Measurements from ENCODE around the gene ABHD16B. TPM values are rescaled to one million over a fixed set of nuclear protein-coding genes. Genes with fewer than 3 reads are reported as not detected.

The ABHD16B gene
- total and polyA plus RNA-seq, 8 donors, result 0.37 to 0.43 TPM; not detected in 6

DNA sequence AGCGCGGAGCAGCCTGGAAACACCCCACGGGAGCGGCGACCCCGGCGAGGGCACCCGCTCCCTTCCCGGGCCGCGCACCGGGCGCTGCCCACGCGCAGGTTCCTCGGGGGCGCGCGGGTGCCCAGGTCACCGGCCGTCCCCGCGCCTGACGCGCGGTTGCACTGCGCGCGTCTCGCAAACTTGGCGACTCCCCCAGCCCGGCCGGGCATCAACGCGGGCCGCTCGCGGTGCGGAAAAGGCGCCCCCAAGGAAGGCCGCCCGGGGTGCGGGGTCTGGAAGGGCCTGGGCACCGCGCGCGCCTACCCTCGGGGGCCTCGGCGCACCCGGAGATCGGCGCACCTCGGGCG lies 29.7 kb upstream of the ABHD16B start:
- Histone ChIP-seq H3K9me3 (no peaks in the 10 kb centered on the region), H3K36me3 (no peaks in the 10 kb centered on the region), H3K4me1 (peaks cover 26 to 54% (median 51%) of the 10 kb centered on the region in 4 donors), H3K27me3 (peaks cover 0 to 55% (median 30%) of the 10 kb centered on the region in 3 donors), H3K27ac (peak overlapping the region; percentile 18 to 74 (median 73)), H3K4me3 (peak overlapping the region; percentile 57 to 83 (median 62))
- intact Hi-C loops (cut with DNase I; ENCODE audit: low total_unique reads), result no loop called here
- WGBS, 5 donors, result 0 to 4% (median 2%) methylated on average over 23 to 55 of the region's 55 CpGs
- DNase-seq, result no peak
- TF ChIP-seq POLR2AphosphoS5 (IDR thresholded peaks at IDR 0.05), result no peak
- TF ChIP-seq EP300 (IDR thresholded peaks at IDR 0.05), result no peak
- TF ChIP-seq POLR2A (IDR thresholded peaks at IDR 0.05), result no peak
- TF ChIP-seq, protein P1, sequence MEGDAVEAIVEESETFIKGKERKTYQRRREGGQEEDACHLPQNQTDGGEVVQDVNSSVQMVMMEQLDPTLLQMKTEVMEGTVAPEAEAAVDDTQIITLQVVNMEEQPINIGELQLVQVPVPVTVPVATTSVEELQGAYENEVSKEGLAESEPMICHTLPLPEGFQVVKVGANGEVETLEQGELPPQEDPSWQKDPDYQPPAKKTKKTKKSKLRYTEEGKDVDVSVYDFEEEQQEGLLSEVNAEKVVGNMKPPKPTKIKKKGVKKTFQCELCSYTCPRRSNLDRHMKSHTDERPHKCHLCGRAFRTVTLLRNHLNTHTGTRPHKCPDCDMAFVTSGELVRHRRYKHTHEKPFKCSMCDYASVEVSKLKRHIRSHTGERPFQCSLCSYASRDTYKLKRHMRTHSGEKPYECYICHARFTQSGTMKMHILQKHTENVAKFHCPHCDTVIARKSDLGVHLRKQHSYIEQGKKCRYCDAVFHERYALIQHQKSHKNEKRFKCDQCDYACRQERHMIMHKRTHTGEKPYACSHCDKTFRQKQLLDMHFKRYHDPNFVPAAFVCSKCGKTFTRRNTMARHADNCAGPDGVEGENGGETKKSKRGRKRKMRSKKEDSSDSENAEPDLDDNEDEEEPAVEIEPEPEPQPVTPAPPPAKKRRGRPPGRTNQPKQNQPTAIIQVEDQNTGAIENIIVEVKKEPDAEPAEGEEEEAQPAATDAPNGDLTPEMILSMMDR (IDR thresholded peaks at IDR 0.05), result no peak

- Histone ChIP-seq H3K36me3 (no peaks in the 10 kb centered on the region), H3K9me3 (no peaks in the 10 kb centered on the region), H3K27me3 (peaks cover 0 to 51% (median 30%) of the 10 kb centered on the region in 3 donors), H3K4me1 (peaks cover 26 to 54% (median 49%) of the 10 kb centered on the region in 4 donors), H3K4me3 (peak overlapping the region; percentile 57 to 83 (median 62)), H3K27ac (peak overlapping the region; percentile 18 to 74 (median 73))
- WGBS, 5 donors, result 6 to 14% (median 8%) methylated on average over 31 to 76 of the region's 76 CpGs
- DNase-seq, result peak; percentile 51 to 72
- intact Hi-C loops (cut with DNase I; ENCODE audit: low total_unique reads), result no loop called here
- no peak for TF ChIP-seq POLR2AphosphoS5 (IDR thresholded peaks at IDR 0.05)
- TF ChIP-seq, protein P1 (IDR thresholded peaks at IDR 0.05), result no peak
- no peak for TF ChIP-seq POLR2A (IDR thresholded peaks at IDR 0.05)
- TF ChIP-seq EP300 (IDR thresholded peaks at IDR 0.05), result no peak
Observed at GRCh38 chr20:63831993-63832686, 29.2 kb upstream of the ABHD16B start.

DNA sequence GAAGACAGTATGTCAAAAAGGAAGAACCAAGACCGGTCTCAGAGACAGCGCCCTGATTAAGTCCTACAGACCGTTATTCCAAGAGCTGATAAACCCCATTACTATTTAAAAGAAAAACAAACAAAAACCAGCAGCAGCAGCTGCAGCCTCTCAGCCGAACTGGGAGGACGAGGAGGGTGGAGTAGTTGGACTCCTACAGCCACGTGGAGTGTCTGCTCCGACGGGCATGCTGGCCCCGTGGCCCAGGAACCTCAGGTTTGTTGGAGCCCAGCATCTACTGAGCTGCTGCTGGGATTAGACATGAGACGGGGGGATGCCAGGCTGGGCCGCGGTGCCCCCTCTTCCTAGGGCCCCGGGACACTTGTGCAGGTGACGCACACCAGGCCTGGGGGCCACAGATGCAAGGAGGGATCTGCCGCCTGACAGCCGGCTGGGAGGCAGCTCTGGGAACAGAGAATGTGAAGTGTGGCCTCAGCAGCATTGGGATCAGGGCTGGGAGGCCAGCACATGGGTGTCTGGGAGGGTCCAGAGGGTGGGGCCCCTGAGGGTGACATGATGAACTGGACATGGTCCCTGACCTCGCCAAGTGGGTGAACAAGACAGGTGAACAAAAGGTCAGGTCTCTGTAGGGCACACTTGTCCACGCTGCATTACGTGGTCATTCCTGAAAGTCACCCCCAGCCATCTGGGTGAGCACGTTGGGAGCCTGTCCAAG lies 27.4 kb upstream of the ABHD16B start:
- H3K36me3 ChIP-seq, result no peaks in the 10 kb centered on the region
- H3K4me3 ChIP-seq, result no peak overlapping the region
- peaks cover 26 to 50% (median 49%) of the 10 kb centered on the region in 4 donors for H3K4me1 ChIP-seq
- peak overlapping the region in 4 of 5 donors; percentile 37 to 74 (median 60) for H3K27ac ChIP-seq
- intact Hi-C loops (cut with DNase I; ENCODE audit: low total_unique reads), result no loop called here
- H3K9me3 ChIP-seq, result no peaks in the 10 kb centered on the region
- 54 to 70% (median 63%) methylated on average over 15 to 20 of the region's 20 CpGs for WGBS, 5 donors
- no peak for TF ChIP-seq EP300 (IDR thresholded peaks at IDR 0.05)
- TF ChIP-seq POLR2A (IDR thresholded peaks at IDR 0.05), result no peak
- peaks cover 0 to 39% (median 24%) of the 10 kb centered on the region in 3 donors for H3K27me3 ChIP-seq
- no peak for DNase-seq

GRCh38 chr20:63834491-63834880 lies 26.8 kb upstream of the ABHD16B start:
- DNase-seq, result no peak
- no peaks in the 10 kb centered on the region for H3K36me3 ChIP-seq
- peaks cover 0 to 33% (median 19%) of the 10 kb centered on the region in 3 donors for H3K27me3 ChIP-seq
- H3K9me3 ChIP-seq, result no peaks in the 10 kb centered on the region
- TF ChIP-seq POLR2A (IDR thresholded peaks at IDR 0.05), result no peak
- TF ChIP-seq EP300 (IDR thresholded peaks at IDR 0.05), result no peak
- no peak for TF ChIP-seq POLR2AphosphoS5 (IDR thresholded peaks at IDR 0.05)
- TF ChIP-seq, protein P1 (IDR thresholded peaks at IDR 0.05), result no peak
- peak overlapping the region in 4 of 5 donors; percentile 37 to 74 (median 60) for H3K27ac ChIP-seq
- no peak overlapping the region for H3K4me3 ChIP-seq
- H3K4me1 ChIP-seq, result peaks cover 26 to 46% (median 44%) of the 10 kb centered on the region in 4 donors
- intact Hi-C loops (cut with DNase I; ENCODE audit: low total_unique reads), result no loop called here
- 71 to 100% (median 82%) methylated on average over 2 to 9 of the region's 9 CpGs for WGBS, 5 donors

All from stomach (tissue), 9 donors.